B cell (primary cell): ENCODE results near the gene EEF1E1.

Source experiments
- CTCF ChIP-seq: fragments of 200-600 bp; IDR thresholded peaks from one replicate; pipeline ENCODE4 v1.8.0; 2022; ENCODE audit warnings: antibody characterized with exemption, mild to moderate bottlenecking
- EZH2 ChIP-seq: IDR thresholded peaks from 2 replicates; pipeline ENCODE4 v1.6.1; 2012; ENCODE audit warnings: borderline replicate concordance, low read depth, mild to moderate bottlenecking, moderate library complexity, low read length; ENCODE audit not compliant: insufficient read depth, poor library complexity, severe bottlenecking

GRCh38 chr6:8077991-8078390, 24.4 kb downstream of the EEF1E1 start:
- TF ChIP-seq CTCF (no peak), EZH2 (no peak)
